ENCODE results near the gene RNF181.
"Not testable (repeated sequence)": the region's sequence is repeated elsewhere in the genome, so short reads cannot be mapped to it uniquely, and the experiment has no call there.

The RNF181 gene, protein sequence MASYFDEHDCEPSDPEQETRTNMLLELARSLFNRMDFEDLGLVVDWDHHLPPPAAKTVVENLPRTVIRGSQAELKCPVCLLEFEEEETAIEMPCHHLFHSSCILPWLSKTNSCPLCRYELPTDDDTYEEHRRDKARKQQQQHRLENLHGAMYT

DNA sequence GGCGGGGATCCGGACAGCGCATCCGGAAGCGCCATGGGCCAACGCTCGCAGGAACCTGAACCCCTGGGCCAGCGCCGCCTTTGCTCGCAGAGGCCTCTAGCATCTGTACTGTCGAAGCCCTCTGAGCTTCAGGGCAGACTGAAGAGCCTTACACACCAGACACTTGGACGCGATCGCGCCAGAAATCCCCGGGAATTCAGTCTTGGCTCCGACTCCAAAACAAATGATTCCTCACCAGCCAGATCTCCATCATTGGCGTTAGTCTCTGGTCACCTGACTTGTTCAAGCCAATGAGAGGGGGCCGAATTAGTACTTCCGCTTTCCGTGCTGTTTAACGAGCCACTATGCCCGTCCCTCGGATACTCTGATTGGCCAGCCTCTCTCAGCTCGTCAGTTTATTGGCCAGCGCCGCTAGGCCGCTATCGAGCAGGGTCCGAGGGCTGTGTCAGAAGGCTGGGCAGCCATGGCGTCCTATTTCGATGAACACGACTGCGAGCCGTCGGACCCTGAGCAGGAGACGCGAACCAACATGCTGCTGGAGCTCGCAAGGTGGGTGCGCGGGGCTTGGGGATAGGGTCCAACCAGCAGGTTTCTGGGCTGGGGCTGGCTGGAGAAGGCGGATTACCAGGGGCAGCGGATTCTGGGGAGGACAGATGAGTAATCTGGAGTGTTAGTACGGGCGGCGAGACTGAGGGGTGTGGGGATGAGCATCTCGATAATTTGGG lies at the start of gene RNF181:
Gene RNF181 (plus strand): TSS at position 445 of the 725 bp plus-strand sequence. CDS start 19 bp downstream, at position 464.
- peak; percentile 86 to 93 for DNase-seq

DNA sequence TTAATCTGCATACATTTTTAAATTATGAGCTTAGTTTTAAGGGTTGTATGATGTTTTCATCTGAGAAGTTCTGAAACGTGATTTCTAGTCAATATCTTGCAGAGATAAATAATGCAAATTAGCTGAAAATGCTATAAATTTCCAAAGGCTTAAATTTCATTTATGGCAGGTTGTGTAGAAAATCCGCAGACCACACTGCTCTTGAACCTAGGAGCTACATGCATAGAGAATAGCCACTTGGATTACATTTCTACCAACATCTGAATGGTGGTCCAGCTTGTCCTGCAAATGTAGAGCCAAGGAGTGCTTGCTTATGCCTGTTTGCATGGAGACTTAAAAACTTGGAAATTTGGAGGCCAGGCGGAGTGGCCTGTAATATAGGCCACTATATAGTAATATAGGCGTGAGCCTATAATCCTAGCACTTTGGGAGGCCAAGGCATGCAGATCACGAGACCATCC lies 49.7 kb upstream of the RNF181 start:
- no peak for DNase-seq

DNA sequence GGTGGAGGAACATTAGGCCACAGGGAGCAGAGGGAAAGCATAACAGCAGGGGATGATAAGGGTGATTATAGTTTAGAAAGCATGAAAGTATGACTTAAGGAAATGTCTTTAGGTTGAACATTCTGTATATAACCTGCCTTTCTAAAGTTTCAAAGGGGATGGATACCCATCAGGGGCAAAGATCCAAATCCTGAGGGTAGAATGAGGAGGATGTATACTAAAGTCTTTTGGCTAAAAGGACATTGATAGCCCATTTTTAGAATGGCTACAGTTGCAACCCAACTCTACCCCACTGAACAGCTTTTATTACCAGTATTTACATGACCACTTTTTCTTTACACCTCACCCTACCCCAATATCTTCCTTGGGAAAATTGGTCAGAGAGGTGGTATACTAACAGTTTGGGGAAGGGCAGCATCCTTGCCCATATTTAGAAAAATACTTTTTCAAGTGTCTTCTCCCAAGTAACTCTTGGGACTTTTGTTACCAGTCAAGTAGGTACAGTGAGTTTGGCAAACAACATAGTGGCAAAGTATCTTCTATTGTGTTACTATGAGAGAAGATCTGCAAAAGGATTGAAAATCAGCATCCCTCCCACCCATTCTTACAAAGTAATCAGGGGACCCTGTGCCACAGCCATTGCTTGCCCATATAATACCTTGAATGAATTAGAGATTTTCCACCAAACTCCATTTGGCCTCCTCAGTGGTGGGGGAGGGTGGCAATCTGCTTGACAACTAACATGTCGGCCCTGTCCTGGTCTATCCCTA lies 48.3 kb upstream of the RNF181 start:
- peak in 1 of 2 experiments; percentile 11 for DNase-seq

DNA sequence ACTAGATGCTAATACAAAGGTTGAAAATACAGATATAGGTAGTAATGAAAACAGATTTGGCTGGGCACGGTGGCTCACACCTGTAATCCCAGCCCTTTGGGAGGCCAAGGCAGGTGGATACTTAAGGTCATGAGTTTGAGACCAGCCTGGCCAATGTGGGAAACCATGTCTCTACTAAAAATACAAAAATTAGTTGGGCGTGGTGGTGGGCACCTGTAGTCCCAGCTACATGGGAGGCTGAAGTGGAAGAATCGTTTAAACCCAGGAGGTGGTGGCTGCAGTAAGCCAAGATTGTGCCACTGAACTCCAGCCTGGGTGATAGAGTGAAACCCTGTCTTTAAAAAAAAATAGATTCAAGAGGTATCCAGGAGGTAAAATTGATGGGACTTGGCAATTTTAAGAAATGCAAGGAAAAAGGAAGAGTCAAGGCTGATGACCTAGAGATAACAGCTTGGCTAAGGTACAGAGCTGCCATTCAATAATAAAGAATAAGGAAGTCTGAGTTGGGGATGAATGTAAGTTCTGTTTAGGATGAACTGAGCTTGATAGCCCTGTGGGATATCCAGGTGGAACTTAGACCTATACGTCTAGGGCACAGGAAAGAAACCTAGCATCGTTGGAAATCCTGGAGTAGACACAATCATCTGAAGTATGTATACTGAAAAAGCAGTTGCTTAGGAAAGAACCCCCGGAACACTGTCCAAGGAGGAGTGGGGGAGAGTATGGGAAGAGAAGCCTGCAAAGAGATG lies 47.5 kb upstream of the RNF181 start:
- no peak for DNase-seq

DNA sequence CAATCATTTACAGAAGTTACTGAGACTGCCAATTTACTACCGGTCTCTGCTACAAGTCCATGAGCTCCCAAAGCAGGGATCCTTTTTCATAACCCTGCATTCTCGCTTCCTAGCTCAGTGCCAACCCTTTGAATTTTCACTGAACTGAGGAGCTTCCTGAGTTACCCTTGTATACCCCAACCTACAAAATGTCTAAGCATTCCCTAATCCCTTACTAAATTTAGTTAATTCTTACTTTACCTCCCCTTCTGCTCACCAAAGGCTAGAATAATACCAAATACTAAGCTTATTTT lies 47.0 kb upstream of the RNF181 start:
- DNase-seq, result no peak

DNA sequence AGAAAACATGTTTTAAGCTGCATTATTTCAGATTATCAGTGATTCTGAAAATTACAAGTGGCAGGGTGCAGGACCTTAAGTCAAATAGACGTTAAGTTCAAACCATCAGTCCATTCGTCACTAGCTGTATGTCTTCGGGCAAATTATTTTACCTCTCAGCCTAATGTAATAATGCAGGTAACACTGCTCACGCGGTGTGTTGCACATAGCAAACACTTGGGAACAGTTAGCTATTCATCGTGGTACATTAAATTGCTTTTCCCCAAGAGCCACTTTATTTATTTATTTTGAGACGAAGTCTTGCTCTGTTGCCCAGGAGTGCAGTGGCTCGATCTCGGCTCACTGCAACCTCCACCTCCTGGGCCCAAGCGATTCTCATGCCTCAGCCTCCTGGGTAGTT lies 46.5 kb upstream of the RNF181 start:
- no peak for DNase-seq

DNA sequence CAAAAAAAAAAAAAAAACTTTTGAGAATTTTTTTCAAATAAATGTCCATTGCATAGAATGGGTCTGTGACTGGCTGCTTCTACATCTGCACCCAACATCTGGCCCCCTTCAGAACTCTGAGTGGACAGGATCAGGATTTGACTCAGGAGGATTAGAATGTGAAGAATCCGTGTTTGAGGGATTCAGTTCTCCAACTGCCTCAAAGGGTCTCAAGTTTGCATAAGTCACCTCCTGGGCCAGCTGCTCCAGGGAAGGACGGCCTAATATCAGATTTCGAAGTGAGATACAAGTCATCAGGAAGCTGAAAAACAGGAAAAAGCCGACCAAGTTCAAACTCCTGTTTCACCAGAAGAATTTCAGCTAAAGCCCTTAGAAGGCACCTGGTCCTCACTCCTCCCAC lies 45.7 kb upstream of the RNF181 start:
- DNase-seq, result no peak

DNA sequence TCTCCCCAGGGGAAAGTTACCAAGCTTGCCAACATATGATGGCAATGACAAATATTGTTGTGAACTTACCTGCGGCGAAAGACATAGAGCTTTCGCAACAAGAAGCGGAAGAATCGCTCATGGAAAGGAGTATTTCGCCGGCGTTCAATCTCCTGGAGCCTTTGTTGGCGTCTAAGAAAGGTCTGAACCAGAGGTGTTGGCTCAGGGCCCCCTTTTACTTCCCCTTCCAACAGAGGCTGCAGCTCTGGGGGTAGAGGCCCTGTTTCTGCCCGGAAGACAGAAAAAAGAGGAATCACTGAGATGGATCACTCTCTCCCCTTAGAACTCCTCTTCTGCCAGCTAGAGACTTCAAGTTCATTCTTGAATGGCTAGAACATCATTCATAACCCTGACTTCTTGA lies 45.1 kb upstream of the RNF181 start:
- DNase-seq, result no peak

DNA sequence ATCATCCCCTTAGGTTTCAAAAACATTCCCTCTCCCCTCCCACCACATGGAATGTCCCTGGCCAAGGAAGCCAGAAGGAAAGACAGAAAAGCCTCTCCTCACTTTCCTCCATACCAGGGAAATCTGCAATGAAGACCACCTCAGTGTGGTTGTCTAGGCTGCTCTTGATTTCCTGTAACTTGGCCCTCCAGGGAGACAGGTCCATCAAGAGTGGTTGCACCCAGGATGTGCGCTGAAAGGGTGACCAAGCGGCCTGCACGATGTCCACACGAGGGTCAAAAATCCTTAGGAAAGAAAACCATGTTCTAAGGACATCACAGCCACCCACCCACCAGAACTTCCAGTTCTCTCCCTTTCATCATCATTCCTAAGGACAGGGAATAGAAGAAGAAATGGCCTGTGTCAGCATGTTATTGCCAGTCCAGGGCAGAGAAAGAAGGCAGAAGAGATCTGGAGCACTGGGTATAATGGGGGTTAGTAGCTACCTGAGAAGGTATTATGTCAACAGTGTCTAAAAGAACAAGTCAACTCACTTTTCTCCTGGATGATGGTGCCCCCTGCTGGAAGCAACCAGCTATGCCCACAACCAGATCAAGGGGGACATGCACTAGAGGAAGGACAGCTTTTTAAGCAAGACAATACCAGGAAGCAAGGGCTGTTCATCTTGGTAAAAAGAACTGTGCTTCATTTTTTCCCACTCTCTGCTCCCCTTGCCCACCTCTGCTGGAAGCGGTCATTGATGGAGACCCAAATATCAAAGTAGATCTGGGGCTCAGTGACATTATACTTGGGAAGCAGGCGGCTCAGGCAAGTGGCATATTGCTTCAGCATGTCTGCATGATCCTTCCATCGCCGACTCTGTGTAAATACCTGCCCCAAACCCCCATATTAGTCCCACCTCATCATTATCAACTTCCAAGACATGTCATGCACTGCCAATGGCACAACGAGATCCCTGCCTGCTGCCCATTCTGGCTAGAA lies 43.6 kb upstream of the RNF181 start:
- peak; percentile 86 to 91 for DNase-seq

DNA sequence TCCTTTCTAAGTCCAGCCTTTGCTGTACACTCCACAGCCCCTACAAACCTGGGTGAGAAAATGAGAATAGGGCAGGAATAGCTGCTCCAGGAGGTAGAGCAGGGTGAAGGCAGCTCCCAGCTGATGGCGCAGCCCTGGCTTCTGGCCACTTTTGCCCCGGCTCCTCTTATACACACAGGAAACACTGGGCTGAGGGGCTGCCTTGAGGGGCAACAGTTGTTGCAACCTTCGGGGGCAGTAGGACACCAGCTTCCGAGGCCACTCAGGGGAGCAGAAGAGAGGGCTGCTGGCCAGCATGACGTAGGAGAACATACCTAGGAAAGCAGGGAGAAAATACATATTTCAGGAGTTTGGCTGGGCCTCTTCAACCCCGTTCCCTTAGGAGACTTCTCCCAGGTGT lies 42.4 kb upstream of the RNF181 start:
- no peak for DNase-seq

DNA sequence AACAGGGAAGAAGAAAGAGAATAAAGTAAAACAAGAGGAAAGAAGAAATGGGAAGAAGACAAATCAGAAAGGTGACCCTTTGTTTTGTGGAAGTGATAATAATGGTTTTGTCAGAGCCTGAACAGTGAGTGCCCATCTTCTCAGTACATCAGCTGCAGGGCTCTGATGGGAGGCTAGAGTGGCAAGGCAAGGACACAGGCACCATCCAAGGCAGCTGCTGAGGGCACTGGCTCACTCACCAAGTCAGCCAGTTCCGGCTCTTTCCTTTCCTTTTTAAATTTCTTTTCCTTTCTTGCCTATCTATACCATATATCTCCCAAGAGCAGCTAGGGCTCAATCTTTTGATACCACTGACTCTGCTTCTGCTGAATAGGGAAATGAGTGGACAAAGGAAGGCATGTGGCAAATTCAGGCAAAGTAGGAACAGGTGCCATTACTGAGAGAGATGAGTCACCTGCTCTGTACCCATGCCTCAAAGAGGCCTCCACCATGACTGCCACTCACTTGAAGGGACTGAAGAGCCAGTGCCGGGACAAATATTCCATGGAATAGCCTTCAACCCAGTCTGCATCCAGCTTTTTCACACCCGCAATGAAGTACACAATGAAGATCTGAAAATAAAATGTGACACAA lies 40.4 kb upstream of the RNF181 start:
- DNase-seq, result no peak

DNA sequence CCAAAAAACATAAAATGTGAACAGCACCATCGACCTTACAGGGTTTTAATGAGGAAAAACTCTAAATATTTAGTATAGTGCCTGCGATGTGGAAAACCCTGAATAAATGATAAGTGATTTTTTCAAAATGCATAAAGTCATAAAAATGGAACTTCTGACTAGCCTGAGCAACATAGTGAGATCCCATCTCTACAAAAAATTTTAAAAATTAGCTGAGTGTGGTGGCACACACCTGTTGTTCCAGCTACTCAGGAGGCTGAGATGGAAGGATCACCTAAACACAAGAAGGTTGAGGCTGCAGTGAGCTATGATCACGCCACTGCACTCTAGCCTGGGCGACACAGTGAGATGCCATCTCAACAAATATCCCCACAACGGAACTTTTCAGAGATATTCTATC lies 38.4 kb upstream of the RNF181 start:
- DNase-seq, result no peak

DNA sequence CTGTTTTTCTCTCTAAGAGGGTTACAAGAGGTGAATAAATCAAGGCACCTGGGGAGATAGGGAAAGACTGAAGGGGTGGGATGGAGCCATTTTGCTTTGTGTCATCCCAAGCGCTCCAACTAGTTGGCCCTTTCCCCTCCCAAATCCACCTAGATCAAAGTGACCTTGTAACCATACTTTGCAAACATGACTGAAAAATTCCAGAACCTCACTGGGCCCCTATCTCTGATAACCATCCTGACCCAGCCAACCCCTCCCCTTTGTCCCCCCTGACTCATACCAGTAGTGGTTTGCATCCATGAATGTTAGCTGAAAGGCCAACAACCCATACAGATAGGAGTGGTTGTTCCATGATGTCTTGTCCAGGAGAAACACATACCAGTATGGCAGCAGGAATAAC lies 37.4 kb upstream of the RNF181 start:
- DNase-seq, result no peak

DNA sequence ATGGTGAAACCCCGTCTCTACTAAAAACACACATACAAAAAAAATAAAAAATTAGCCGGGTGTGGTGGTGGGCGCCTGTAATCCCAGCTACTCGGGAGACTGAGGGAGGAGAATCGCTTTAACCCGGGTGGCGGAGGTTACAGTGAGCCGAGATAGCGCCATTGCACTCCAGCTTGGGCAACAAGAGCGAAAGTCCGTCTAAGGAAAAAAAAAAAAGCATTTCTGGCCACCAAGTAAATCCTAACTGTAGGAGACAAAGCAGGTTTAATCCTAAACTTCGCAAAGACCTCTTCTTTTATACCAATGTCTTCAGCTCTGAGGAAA lies 35.2 kb upstream of the RNF181 start:
- not testable (repeated sequence) for DNase-seq

DNA sequence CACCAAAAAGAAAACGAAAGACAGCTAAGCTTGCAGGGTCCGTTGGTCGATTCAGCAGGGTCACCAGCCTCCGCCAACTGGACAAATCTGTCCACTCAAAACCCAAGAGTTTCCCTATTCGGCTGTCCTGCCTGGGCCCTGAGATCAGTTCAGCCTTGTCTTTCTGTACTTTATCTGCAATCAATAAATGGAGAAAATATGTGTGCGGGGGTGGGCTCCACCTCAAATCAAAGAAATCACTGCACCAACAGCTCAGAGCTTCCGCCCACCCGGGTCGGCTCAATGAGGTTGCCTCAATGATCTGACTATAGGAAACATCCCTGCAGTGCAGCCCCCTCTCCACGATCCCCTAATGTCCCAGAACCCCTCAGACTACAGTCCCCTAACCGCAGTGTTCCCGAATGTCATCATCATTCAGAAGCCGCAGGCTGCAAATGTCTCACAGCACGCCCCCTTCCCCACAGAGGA lies 34.7 kb upstream of the RNF181 start:
- peak; percentile 32 to 45 for DNase-seq

DNA sequence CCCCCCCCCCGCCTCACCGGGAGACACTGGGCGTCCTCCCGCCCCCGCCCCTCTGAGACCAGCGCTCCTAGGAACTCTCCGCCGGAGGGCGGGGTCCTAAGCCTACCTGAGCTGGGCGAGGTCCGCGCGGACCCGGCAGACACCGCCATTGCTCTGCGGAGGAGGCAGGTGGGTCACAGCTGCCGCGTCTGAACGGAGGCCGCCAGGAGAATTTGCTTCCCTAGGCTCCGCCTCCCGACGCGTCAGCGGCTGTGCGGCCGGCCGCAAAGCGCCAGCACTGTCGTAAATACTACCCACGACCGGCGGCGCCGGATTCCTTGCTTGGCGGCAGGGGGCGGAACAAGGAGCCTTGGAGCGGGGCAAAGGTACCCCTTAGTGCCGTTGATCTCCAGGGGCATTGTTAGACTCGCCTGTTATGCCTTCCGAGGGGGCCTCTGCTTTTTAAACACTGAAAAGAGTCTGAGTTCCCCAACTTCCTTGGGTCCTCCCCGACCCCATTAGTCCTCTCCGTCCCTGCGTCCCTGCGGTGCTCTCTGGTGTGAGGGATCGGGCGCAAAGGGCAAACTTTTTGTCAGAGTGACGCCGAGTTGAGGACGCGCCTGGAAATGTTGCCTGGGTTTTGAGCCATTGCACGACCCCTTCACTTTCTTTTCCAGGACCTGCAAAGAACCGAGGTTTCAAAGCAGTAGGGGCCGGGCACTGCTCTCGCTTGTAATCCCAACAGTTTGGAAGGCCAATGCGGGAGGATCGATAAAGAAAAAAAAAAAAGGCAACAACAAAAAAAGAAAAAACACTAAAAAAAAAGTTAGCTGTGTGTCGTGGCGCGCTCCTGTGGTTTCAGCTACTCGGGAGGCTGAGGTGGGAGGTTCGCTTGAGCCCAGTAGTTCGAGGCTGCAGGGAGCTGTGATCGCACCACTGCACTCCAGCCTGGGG lies 34.0 kb upstream of the RNF181 start, which contains the start of gene GGCX:
Gene GGCX (minus strand): TSS at position 214 of the 933 bp plus-strand sequence. CDS start 65 bp downstream, at position 149.
- DNase-seq, result peak; percentile 95 to 96

DNA sequence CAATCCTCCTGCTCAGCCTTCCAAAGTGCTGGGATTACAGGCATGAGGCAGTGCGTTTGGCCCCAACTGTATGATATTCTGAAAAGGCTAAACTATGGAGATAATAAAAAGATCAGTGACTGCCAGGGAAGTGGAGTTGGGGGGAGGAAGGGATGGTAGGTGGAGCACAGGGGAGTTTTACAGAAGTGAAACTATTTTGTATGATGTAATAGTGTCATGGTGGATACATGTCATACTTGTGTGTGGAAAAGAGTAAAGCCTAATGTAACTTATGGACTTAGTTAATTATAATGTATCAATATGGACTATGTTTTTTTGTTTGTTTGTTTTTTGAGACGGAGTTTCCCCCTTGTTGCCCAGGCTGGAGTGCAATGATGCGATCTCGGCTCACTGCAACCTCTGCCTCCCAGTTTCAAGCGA lies 31.4 kb upstream of the RNF181 start:
- no peak for DNase-seq

DNA sequence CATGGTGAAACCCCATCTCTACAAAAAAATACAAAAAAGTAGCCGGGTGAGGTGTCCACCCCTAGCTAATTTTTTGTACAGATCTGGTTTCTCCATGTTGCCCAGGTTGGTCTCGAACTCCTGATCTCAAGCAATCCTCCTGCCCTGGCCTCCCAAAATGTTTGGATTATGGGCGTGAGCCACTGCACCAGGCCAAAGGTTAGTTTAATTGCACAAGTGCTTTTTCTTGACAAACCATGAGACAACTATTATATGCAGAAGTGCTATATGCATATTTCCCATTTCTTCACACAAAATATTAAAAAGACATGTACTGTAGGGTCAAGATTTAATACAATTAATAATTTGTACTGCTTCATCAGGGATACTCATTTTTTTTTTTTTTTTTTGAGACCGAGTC lies 29.3 kb upstream of the RNF181 start:
- no peak for DNase-seq

DNA sequence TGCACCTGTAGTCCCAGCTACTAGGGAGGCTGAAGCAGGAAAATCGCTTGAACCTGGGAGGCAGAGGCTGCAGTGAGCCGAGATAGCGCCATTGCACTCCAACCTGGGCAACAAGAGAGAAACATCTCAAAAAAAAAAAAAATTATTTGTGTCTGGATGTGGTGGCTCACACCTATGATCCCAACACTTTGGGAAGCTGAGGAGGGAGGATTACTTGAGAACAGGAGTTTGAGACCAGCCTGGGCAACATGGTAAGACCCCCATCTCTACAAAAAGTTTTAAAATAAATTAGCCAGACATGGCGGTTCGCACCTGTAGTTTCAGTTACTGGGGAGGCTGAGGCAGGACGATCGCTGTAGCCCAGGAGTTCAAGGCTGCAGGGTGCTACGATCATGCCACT lies 19.8 kb upstream of the RNF181 start:
- no peak for DNase-seq

DNA sequence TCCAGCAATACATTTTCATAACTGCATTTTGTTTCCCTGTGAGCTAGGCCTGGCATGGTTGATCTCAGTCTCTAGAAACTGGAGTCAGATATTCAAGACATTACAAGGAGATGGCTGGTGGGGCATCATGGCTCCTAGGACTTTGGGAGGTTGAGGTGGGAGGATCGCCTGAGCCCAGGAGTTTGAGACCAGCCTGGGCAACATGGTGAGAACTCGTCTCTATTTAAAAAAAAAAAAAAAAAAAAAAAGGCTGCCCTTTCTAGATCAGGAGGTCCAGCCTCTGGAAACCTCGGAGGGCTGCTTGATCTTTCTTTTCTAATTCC lies 18.5 kb upstream of the RNF181 start:
- no peak for DNase-seq
